Fibroblast of lung (primary cell): ENCODE measurements around the gene ACBD4. TPM values are rescaled to one million over a fixed set of nuclear protein-coding genes. Genes with fewer than 3 reads are reported as not detected.
A peak's percentile ranks its signal among the peaks of the same experiment; 100 is the strongest.

Experiments
- DNase-seq, 2 donors: peaks; one replicate each; pipeline versions ENCODE4 v3.0.0 to v3.0.0-alpha.2; 2010; ENCODE audit warnings: low read depth in 2 of 2
- H2AFZ ChIP-seq: 2 replicates; pipeline ENCODE4 v1.5.1; 2012; ENCODE audit warnings: low read length, control low read depth, inconsistent platforms
- H3K27ac ChIP-seq: 2 replicates; pipeline ENCODE4 v1.5.1; 2011; ENCODE audit warnings: low read length, control low read depth; ENCODE audit not compliant: insufficient read depth
- H3K27me3 ChIP-seq: 2 replicates; pipeline ENCODE4 v1.5.1; 2011; ENCODE audit warnings: mild to moderate bottlenecking, low read length; ENCODE audit not compliant: control insufficient read depth, insufficient read depth
- H3K36me3 ChIP-seq: 2 replicates; pipeline ENCODE4 v1.5.1; 2011; ENCODE audit warnings: low read length; ENCODE audit not compliant: control insufficient read depth, insufficient read depth
- H3K4me1 ChIP-seq: 2 replicates; pipeline ENCODE4 v1.5.1; 2011; ENCODE audit warnings: low read length; ENCODE audit not compliant: control insufficient read depth, insufficient read depth; ENCODE audit errors: extremely low read depth
- H3K4me2 ChIP-seq: 2 replicates; pipeline ENCODE4 v1.5.1; 2011; ENCODE audit warnings: low read length, control low read depth; ENCODE audit not compliant: insufficient read depth; ENCODE audit errors: extremely low read depth
- H3K4me3 ChIP-seq, 4 experiments: fragments of 200-600 bp in 1 of 4; sonication (generic) in 1 of 4; replicated peaks in 1 of 4; 2 replicates each; pipeline ENCODE4 v1.5.1; 2011 to 2016; ENCODE audit warnings: low read length in 4 of 4, low read depth in 3 of 4, mild to moderate bottlenecking in 3 of 4, control low read depth in 2 of 4, inconsistent platforms in 1 of 4, mixed read lengths in 1 of 4; ENCODE audit not compliant: insufficient read depth in 1 of 4; ENCODE audit errors: control extremely low read depth in 1 of 4
- H3K79me2 ChIP-seq: 2 replicates; pipeline ENCODE4 v1.5.1; 2012; ENCODE audit warnings: mild to moderate bottlenecking, low read length, inconsistent platforms; ENCODE audit not compliant: control insufficient read depth, insufficient read depth
- H3K9ac ChIP-seq: 2 replicates; pipeline ENCODE4 v1.5.1; 2011; ENCODE audit warnings: mild to moderate bottlenecking, low read length, control low read depth; ENCODE audit not compliant: insufficient read depth
- H3K9me3 ChIP-seq: 2 replicates; pipeline ENCODE4 v1.5.1; 2012; ENCODE audit warnings: low read depth, low read length; ENCODE audit not compliant: control insufficient read depth, insufficient read depth
- H4K20me1 ChIP-seq: 2 replicates; pipeline ENCODE4 v1.5.1; 2011; ENCODE audit warnings: low read length; ENCODE audit not compliant: control insufficient read depth, insufficient read depth; ENCODE audit errors: extremely low read depth
- CTCF ChIP-seq, 2 donors: IDR thresholded peaks in 1 of 2; conservative IDR thresholded peaks in 1 of 2; 1 replicate in 1 of 2; 2 replicates in 1 of 2; pipeline ENCODE4 v1.5.1; 2011 to 2012; ENCODE audit warnings: low read length in 2 of 2, control low read depth in 1 of 2, inconsistent platforms in 1 of 2, low read depth in 1 of 2, mild to moderate bottlenecking in 1 of 2
- EZH2 ChIP-seq: IDR thresholded peaks from 2 replicates; pipeline ENCODE4 v1.5.1; 2012; ENCODE audit warnings: low read length, control low read depth, mild to moderate bottlenecking; ENCODE audit errors: missing control alignments
- polyA plus RNA-seq, 2 donors: library from polyadenylated mRNA; depleted of rRNA in 1 of 2; stranded (reverse) in 1 of 2; unstranded in 1 of 2; fragments of >200 nt; gene quantifications; 2 replicates each; pipeline ENCODE4 v1.2.1, GENCODE V29; 2011 to 2012; ENCODE audit warnings: missing spikeins in 1 of 2
- total RNA-seq: library from RNA; depleted of rRNA; stranded (reverse); fragments of >200 nt; gene quantifications from 2 replicates; pipeline ENCODE4 v1.2.1, GENCODE V29; 2014

ACBD4 gene
- total and polyA plus RNA-seq, 2 donors (not counting 1 experiment from before 2014, with no cell fraction given) = 3.4 to 18.0 TPM

- H3K9ac ChIP-seq = no peak overlapping the region
- peak overlapping the region; percentile 37 for H3K27ac ChIP-seq
- H3K4me3 ChIP-seq = peak overlapping the region; percentile 76 to 97 (median 92)
- DNase-seq = peak in 1 of 2 donors; percentile 51
- TF ChIP-seq CTCF (conservative IDR thresholded peaks at IDR 0.05 in 1 of 2, IDR thresholded peaks at IDR 0.05 in 1 of 2; ENCODE audit: low read depth in 1 of 2, low read length in 2 of 2) (no peak), EZH2 (no peak)
- no peaks in the 10 kb centered on the region for H3K27me3 ChIP-seq
- H4K20me1 ChIP-seq = no peaks in the 10 kb centered on the region
- no peaks in the 10 kb centered on the region for H3K9me3 ChIP-seq
- H3K4me2 ChIP-seq = peak overlapping the region; percentile 96
- H3K79me2 ChIP-seq = peaks cover 42% of the 10 kb centered on the region
- H3K4me1 ChIP-seq = no peaks in the 10 kb centered on the region
- H2AFZ ChIP-seq = no peak overlapping the region
- H3K36me3 ChIP-seq = no peaks in the 10 kb centered on the region
Observed at GRCh38 chr17:45150911-45151809, 15.7 kb downstream of the ACBD4 start.

GRCh38 chr17:45155029-45155428, 19.5 kb downstream of the ACBD4 start:
- no peak overlapping the region for H3K27ac ChIP-seq
- no peak for TF ChIP-seq EZH2
- no peak for TF ChIP-seq CTCF (conservative IDR thresholded peaks at IDR 0.05 in 1 of 2, IDR thresholded peaks at IDR 0.05 in 1 of 2; ENCODE audit: low read depth in 1 of 2, low read length in 2 of 2)
- no peak for DNase-seq
- H3K9me3 ChIP-seq = no peaks in the 10 kb centered on the region
- H2AFZ ChIP-seq = no peak overlapping the region
- peaks cover 51% of the 10 kb centered on the region for H3K79me2 ChIP-seq
- no peak overlapping the region for H3K9ac ChIP-seq
- no peak overlapping the region for H3K4me2 ChIP-seq
- H4K20me1 ChIP-seq = no peaks in the 10 kb centered on the region
- no peak overlapping the region for H3K4me3 ChIP-seq
- H3K27me3 ChIP-seq = no peaks in the 10 kb centered on the region
- no peaks in the 10 kb centered on the region for H3K36me3 ChIP-seq
- H3K4me1 ChIP-seq = peaks cover 4% of the 10 kb centered on the region

GRCh38 chr17:45155483-45155882, 20.0 kb downstream of the ACBD4 start:
- Histone ChIP-seq H3K27ac (no peak overlapping the region), H3K4me1 (peaks cover 4% of the 10 kb centered on the region), H2AFZ (no peak overlapping the region), H3K27me3 (no peaks in the 10 kb centered on the region), H3K9me3 (no peaks in the 10 kb centered on the region), H3K9ac (no peak overlapping the region), H3K36me3 (no peaks in the 10 kb centered on the region), H3K4me3 (no peak overlapping the region), H3K4me2 (no peak overlapping the region), H4K20me1 (no peaks in the 10 kb centered on the region), H3K79me2 (peaks cover 51% of the 10 kb centered on the region)
- no peak for TF ChIP-seq EZH2
- no peak for TF ChIP-seq CTCF (conservative IDR thresholded peaks at IDR 0.05 in 1 of 2, IDR thresholded peaks at IDR 0.05 in 1 of 2; ENCODE audit: low read depth in 1 of 2, low read length in 2 of 2)
- no peak for DNase-seq
